Neural progenitor cell (in vitro differentiated cells): ENCODE measurements around the gene RHBDF1. TPM values are rescaled to one million over a fixed set of nuclear protein-coding genes. Genes with fewer than 3 reads are reported as not detected.

ENCODE experiments used
- DNase-seq: peaks from one replicate; pipeline ENCODE4 v3.0.0-alpha.2; 2016; ENCODE audit warnings: low spot score
- H2AFZ ChIP-seq: fragments of 200-600 bp; sonication (generic); replicated peaks from 2 replicates; pipeline ENCODE4 v1.6.1; 2016; ENCODE audit warnings: antibody characterized with exemption
- H3F3A ChIP-seq: fragments of 200-600 bp; sonication (generic); 2 replicates; pipeline ENCODE4 v1.6.1; 2016; ENCODE audit warnings: antibody characterized with exemption, low read depth
- H3K27ac ChIP-seq: fragments of 200-600 bp; sonication (generic); 2 replicates; pipeline ENCODE4 v1.5.1; 2016; ENCODE audit warnings: mild to moderate bottlenecking
- H3K27me3 ChIP-seq: fragments of 200-600 bp; sonication (generic); 2 replicates; pipeline ENCODE4 v1.6.1; 2016; ENCODE audit warnings: mild to moderate bottlenecking, moderate library complexity
- H3K36me3 ChIP-seq: fragments of 200-600 bp; sonication (generic); 2 replicates; pipeline ENCODE4 v1.5.1; 2016
- H3K4me1 ChIP-seq: fragments of 200-600 bp; sonication (generic); 2 replicates; pipeline ENCODE4 v1.6.1; 2016; ENCODE audit warnings: mixed run types
- H3K4me2 ChIP-seq: fragments of 200-600 bp; sonication (generic); 2 replicates; pipeline ENCODE4 v1.6.1; 2016
- H3K4me3 ChIP-seq: fragments of 200-600 bp; sonication (generic); 2 replicates; pipeline ENCODE4 v1.5.1; 2016
- H3K79me2 ChIP-seq: fragments of 200-600 bp; sonication (generic); 2 replicates; pipeline ENCODE4 v1.6.1; 2016; ENCODE audit warnings: low read depth
- H3K9ac ChIP-seq: fragments of 200-600 bp; sonication (generic); 2 replicates; pipeline ENCODE4 v1.6.1; 2016
- H3K9me3 ChIP-seq: fragments of 200-600 bp; sonication (generic); 2 replicates; pipeline ENCODE4 v1.5.1; 2016; ENCODE audit warnings: low read depth
- H4K20me1 ChIP-seq: fragments of 200-600 bp; sonication (generic); 2 replicates; pipeline ENCODE4 v1.6.1; 2016; ENCODE audit warnings: low read depth
- H3K27ac Mint-ChIP-seq: 3 replicates; pipeline ENCODE4 v1.8.0; 2021; ENCODE audit warnings: mixed read lengths
- H3K27me3 Mint-ChIP-seq: 2 replicates; pipeline ENCODE4 v1.8.0; 2022; ENCODE audit warnings: low read depth, mild to moderate bottlenecking, inconsistent platforms, moderate library complexity, mixed read lengths; ENCODE audit not compliant: insufficient read depth
- H3K36me3 Mint-ChIP-seq: 3 replicates; pipeline ENCODE4 v1.8.0; 2021; ENCODE audit warnings: mixed read lengths
- H3K4me1 Mint-ChIP-seq: 3 replicates; pipeline ENCODE4 v1.8.0; 2021; ENCODE audit warnings: mixed read lengths
- H3K4me3 Mint-ChIP-seq: 3 replicates; pipeline ENCODE4 v1.8.0; 2021; ENCODE audit warnings: mild to moderate bottlenecking, moderate library complexity, mixed read lengths
- H3K9me3 Mint-ChIP-seq: 3 replicates; pipeline ENCODE4 v1.8.0; 2020; ENCODE audit warnings: mixed read lengths
- EZH2 ChIP-seq: fragments of 200-600 bp; sonication (generic); IDR thresholded peaks from 2 replicates; pipeline ENCODE4 v1.6.1; 2017; ENCODE audit warnings: antibody characterized with exemption, mild to moderate bottlenecking, moderate library complexity
- EZH2phosphoT487 ChIP-seq: fragments of 200-600 bp; sonication (generic); IDR thresholded peaks from 2 replicates; pipeline ENCODE4 v1.6.1; 2017; ENCODE audit warnings: antibody characterized with exemption
- total RNA-seq: library from RNA; depleted of rRNA; stranded (reverse); fragments of >200 nt; gene quantifications from 2 replicates; pipeline ENCODE4 v1.2.3, GENCODE V29; 2015; ENCODE audit warnings: low replicate concordance
- TF ChIP-seq, protein P1 (sequence below): fragments of 200-600 bp; sonication (generic); IDR thresholded peaks from 2 replicates; pipeline ENCODE4 v1.5.1; 2017; ENCODE audit warnings: antibody characterized with exemption, mild to moderate bottlenecking

The RHBDF1 gene
- total RNA-seq, 1 donor from 2014 or later = 11.0 TPM

DNA sequence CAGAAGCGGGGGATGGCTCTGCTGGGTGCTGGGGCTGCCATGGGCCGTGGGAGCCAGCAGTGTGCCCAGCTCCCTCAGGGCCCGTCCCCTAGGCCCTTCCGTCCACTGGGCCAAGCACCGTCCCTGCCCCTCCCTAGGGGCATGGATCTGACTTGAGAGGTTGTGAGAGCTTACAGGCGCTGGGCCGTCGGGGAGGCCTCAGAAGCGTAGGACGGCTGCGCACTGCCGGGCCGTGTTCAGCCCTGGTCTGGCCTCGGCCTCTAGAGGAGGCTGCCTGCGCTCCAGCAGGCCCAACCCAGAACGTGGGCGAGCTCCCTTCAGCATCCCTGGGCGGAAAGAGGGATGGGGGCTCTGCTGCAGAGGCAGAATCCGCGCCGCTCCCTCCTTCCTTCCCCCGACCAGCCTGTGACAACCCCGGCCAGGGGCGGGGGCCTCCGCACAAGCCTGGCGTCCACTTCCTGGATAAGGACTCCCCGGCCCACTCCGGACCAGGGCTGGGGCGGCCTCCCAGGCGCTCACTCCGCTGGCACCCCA is 4.9 kb upstream of the RHBDF1 start:
- no peaks in the 10 kb centered on the region for H3K9me3 ChIP-seq
- peak; percentile 77 for DNase-seq
- Mint-ChIP-seq H3K4me1 (peaks cover 50% of the 10 kb centered on the region), H3K27ac (no peak overlapping the region), H3K9me3 (no peaks in the 10 kb centered on the region), H3K27me3 (peaks cover 15% of the 10 kb centered on the region), H3K36me3 (no peaks in the 10 kb centered on the region), H3K4me3 (peak overlapping the region; percentile 79)
- H3K9ac ChIP-seq = no peak overlapping the region
- no peak overlapping the region for H3K27ac ChIP-seq
- no peaks in the 10 kb centered on the region for H3K36me3 ChIP-seq
- no peak for TF ChIP-seq EZH2phosphoT487
- no peak for TF ChIP-seq EZH2
- TF ChIP-seq, protein P1, sequence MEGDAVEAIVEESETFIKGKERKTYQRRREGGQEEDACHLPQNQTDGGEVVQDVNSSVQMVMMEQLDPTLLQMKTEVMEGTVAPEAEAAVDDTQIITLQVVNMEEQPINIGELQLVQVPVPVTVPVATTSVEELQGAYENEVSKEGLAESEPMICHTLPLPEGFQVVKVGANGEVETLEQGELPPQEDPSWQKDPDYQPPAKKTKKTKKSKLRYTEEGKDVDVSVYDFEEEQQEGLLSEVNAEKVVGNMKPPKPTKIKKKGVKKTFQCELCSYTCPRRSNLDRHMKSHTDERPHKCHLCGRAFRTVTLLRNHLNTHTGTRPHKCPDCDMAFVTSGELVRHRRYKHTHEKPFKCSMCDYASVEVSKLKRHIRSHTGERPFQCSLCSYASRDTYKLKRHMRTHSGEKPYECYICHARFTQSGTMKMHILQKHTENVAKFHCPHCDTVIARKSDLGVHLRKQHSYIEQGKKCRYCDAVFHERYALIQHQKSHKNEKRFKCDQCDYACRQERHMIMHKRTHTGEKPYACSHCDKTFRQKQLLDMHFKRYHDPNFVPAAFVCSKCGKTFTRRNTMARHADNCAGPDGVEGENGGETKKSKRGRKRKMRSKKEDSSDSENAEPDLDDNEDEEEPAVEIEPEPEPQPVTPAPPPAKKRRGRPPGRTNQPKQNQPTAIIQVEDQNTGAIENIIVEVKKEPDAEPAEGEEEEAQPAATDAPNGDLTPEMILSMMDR = no peak
- H3K4me1 ChIP-seq = peaks cover 33% of the 10 kb centered on the region
- H4K20me1 ChIP-seq = no peaks in the 10 kb centered on the region
- peaks cover 29% of the 10 kb centered on the region for H3F3A ChIP-seq
- H3K79me2 ChIP-seq = no peaks in the 10 kb centered on the region
- H3K4me3 ChIP-seq = peak overlapping the region; percentile 72
- H3K4me2 ChIP-seq = peak overlapping the region; percentile 92
- peak overlapping the region; percentile 73 for H2AFZ ChIP-seq
- peaks cover 14% of the 10 kb centered on the region for H3K27me3 ChIP-seq

DNA sequence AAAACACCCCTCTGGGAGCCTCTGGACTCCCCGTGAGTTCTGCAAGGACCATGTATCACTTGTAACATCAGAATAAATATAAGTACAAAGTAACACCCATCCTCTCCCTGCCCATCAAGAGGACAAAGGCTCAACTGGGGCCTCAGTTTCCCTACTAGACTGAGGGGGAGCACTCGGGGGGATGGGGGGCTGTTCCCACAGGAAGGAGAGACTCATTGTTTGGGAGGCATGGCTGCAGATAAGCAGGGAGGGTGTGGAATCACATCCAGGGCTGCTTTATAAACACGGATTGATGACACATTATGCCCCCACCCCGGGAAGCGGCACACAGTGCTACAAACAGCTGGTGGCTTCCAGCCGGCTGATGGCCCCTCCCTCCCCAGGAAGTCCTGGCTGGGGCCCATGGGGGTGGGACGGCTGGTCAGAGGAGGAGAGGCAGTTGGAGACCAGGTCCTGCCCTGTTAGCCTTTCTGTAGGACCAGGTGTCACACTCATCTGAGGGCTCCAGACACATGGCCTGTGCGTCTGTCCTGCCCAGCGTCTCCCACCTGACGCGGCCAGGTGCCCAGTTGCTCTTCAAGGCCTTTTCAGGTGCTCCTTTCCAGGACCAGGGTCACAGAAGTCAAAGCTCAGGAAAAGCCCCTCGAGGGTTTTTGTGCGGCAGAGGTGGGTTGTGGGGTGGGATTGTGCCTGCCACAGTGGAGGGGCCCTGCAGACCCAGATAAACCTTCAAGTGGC is 4.3 kb upstream of the RHBDF1 start:
- H3K4me3 Mint-ChIP-seq = peak overlapping the region; percentile 79
- no peak overlapping the region for H2AFZ ChIP-seq
- peaks cover 15% of the 10 kb centered on the region for H3K27me3 Mint-ChIP-seq
- H3K27ac Mint-ChIP-seq = peak overlapping the region; percentile 57
- H3F3A ChIP-seq = peaks cover 32% of the 10 kb centered on the region
- H3K4me2 ChIP-seq = peak overlapping the region; percentile 92
- no peaks in the 10 kb centered on the region for H4K20me1 ChIP-seq
- H3K4me1 ChIP-seq = peaks cover 33% of the 10 kb centered on the region
- H3K4me3 ChIP-seq = no peak overlapping the region
- DNase-seq = no peak
- peaks cover 50% of the 10 kb centered on the region for H3K4me1 Mint-ChIP-seq
- H3K36me3 ChIP-seq = no peaks in the 10 kb centered on the region
- no peaks in the 10 kb centered on the region for H3K9me3 Mint-ChIP-seq
- no peaks in the 10 kb centered on the region for H3K79me2 ChIP-seq
- no peak overlapping the region for H3K27ac ChIP-seq
- no peaks in the 10 kb centered on the region for H3K9me3 ChIP-seq
- H3K27me3 ChIP-seq = peaks cover 14% of the 10 kb centered on the region
- H3K36me3 Mint-ChIP-seq = no peaks in the 10 kb centered on the region
- no peak for TF ChIP-seq EZH2
- no peak for TF ChIP-seq EZH2phosphoT487
- TF ChIP-seq, protein P1 = no peak
- H3K9ac ChIP-seq = no peak overlapping the region

DNA sequence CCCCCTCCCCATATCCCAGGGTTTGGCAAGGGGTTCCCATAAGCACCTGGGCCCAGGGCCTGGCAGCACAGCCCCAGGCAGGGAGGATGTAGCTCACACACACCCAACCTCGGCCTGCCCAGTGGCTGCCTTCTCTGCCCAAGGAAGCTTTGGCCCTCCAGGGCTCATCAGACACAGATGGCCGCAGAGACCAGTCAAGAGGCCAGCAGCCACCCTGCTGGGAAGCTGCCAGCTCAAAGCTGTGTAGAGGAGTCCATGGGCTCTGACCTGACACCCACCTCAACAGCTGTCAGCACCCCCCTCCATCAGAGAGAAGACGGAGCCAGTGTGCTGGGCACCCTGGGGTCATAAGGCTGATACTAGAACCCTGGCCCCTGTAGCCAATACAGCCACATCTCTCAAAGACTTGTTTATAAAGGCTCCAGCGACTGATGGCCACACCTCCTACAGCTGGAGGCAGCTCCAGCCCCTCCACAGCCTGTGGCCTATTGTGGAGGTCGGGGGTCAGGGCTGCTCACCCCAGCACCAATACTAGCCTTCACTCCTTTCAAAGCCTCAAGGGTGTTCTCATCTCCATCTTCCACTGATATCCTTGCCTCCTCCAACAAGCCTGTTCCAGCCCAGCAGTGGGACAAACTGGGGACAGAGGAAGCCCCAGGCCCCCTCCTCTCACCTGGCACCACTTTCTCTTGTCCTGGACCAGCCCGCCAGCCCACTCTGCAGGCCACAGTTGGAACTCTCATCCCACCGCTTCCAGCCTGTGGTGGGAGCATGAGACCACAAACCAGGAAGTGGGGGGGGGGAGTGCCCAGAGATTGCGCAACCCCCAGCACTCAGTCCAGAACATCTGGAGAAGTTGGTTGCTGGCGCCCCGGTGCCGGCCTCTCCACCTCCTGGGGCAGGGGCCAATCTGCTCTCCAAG is 3.4 kb upstream of the RHBDF1 start:
- H3K4me3 Mint-ChIP-seq = peak overlapping the region; percentile 79
- Histone ChIP-seq H3K9ac (no peak overlapping the region), H3K4me3 (no peak overlapping the region), H2AFZ (no peak overlapping the region), H3K27ac (no peak overlapping the region), H3K27me3 (peaks cover 14% of the 10 kb centered on the region), H3K36me3 (no peaks in the 10 kb centered on the region), H4K20me1 (peaks cover 4% of the 10 kb centered on the region), H3K79me2 (no peaks in the 10 kb centered on the region), H3K4me1 (peaks cover 40% of the 10 kb centered on the region), H3K9me3 (no peaks in the 10 kb centered on the region), H3K4me2 (peak overlapping the region; percentile 38), H3F3A (peaks cover 38% of the 10 kb centered on the region)
- H3K4me1 Mint-ChIP-seq = peaks cover 54% of the 10 kb centered on the region
- H3K27me3 Mint-ChIP-seq = peaks cover 15% of the 10 kb centered on the region
- no peaks in the 10 kb centered on the region for H3K36me3 Mint-ChIP-seq
- TF ChIP-seq, protein P1 = peak; percentile 12
- TF ChIP-seq EZH2 = no peak
- no peak for TF ChIP-seq EZH2phosphoT487
- peak overlapping the region; percentile 57 for H3K27ac Mint-ChIP-seq
- peak; percentile 54 for DNase-seq
- no peaks in the 10 kb centered on the region for H3K9me3 Mint-ChIP-seq
